Hepatocyte (in vitro differentiated cells): ENCODE measurements around the gene LRP1B.

Source experiments
- CTCF ChIP-seq: fragments of 200-600 bp; sonication (generic); IDR thresholded peaks from 2 replicates; pipeline ENCODE4 v1.5.1; 2016; ENCODE audit warnings: antibody characterized with exemption, mild to moderate bottlenecking; ENCODE audit not compliant: poor library complexity
- EZH2 ChIP-seq: fragments of 200-600 bp; sonication (generic); IDR thresholded peaks from 2 replicates; pipeline ENCODE4 v1.6.1; 2016; ENCODE audit warnings: antibody characterized with exemption, mild to moderate bottlenecking, borderline replicate concordance
- EZH2phosphoT487 ChIP-seq: fragments of 200-600 bp; sonication (generic); IDR thresholded peaks from one replicate; pipeline ENCODE4 v1.6.1; 2018; ENCODE audit warnings: antibody characterized with exemption, mild to moderate bottlenecking, low read depth, moderate library complexity; ENCODE audit not compliant: unreplicated experiment, severe bottlenecking

- no peak for TF ChIP-seq CTCF
- TF ChIP-seq EZH2phosphoT487, result no peak
- TF ChIP-seq EZH2, result no peak
These were observed 163.3 kb downstream of the LRP1B start for GRCh38 chr2:141967503-141967902.
